ENCODE data around the gene SRRM1. TPM values are rescaled to one million over a fixed set of nuclear protein-coding genes. Genes with fewer than 3 reads are reported as not detected.
"Not testable (repeated sequence)": the region's sequence is repeated elsewhere in the genome, so short reads cannot be mapped to it uniquely, and the experiment has no call there.

Gene SRRM1
- total RNA-seq, 2 experiments from 2014 or later = 172 to 183 TPM

- no peaks in the 10 kb centered on the region for H3K9me3 Mint-ChIP-seq
- no peak overlapping the region for H3K4me3 Mint-ChIP-seq
- H3K27ac Mint-ChIP-seq = no peak overlapping the region
- CTCF ChIA-PET = interaction anchor here (0.7 to 1.7 kb wide), 4 partner anchors 10 to 550 kb away, joined by 3 to 8 read pairs (median 4); no protein-coding TSS in a partner anchor
- H3K27me3 Mint-ChIP-seq = peaks cover 6% of the 10 kb centered on the region
- POLR2A ChIA-PET = interaction anchor here (1.2 kb wide), 1 partner anchor 10 kb away, joined by 3 read pairs; no protein-coding TSS in a partner anchor
- no peak for DNase-seq
- H3K36me3 Mint-ChIP-seq (ENCODE audit: low read depth) = no peaks in the 10 kb centered on the region
- H3K4me1 Mint-ChIP-seq = peaks cover 20% of the 10 kb centered on the region
Observed at GRCh38 chr1:24699628-24700027, 56.5 kb downstream of the SRRM1 start.

GRCh38 chr1:24702511-24703293 lies 59.6 kb downstream of the SRRM1 start:
- DNase-seq = no peak
- peaks cover 23% of the 10 kb centered on the region for H3K4me1 Mint-ChIP-seq
- CTCF ChIA-PET = no interaction called here
- H3K9me3 Mint-ChIP-seq = no peaks in the 10 kb centered on the region
- no peak overlapping the region for H3K4me3 Mint-ChIP-seq
- H3K27me3 Mint-ChIP-seq = peaks cover 3% of the 10 kb centered on the region
- POLR2A ChIA-PET = no interaction called here
- no peaks in the 10 kb centered on the region for H3K36me3 Mint-ChIP-seq (ENCODE audit: low read depth)
- no peak overlapping the region for H3K27ac Mint-ChIP-seq

- Mint-ChIP-seq H3K27me3 (no peaks in the 10 kb centered on the region), H3K4me1 (peaks cover 37% of the 10 kb centered on the region), H3K27ac (peak overlapping the region; percentile 26), H3K36me3 (ENCODE audit: low read depth) (no peaks in the 10 kb centered on the region), H3K9me3 (no peaks in the 10 kb centered on the region), H3K4me3 (no peak overlapping the region)
- ChIA-PET CTCF (interaction anchor here (0.7 to 1.5 kb wide), 4 partner anchors 16 to 132 kb away, joined by 3 to 7 read pairs (median 3); no protein-coding TSS in a partner anchor), POLR2A (interaction anchor here (1.3 to 3.0 kb wide), 2 partner anchors 8 to 41 kb away, joined by 4 to 11 read pairs; partner anchors contain the start of gene CLIC4)
- no peak for DNase-seq
Observed at GRCh38 chr1:24704411-24705259, 61.5 kb downstream of the SRRM1 start.

GRCh38 chr1:24705260-24706073 lies 62.4 kb downstream of the SRRM1 start:
- Mint-ChIP-seq H3K4me3 (no peak overlapping the region), H3K4me1 (peaks cover 44% of the 10 kb centered on the region), H3K36me3 (ENCODE audit: low read depth) (no peaks in the 10 kb centered on the region), H3K9me3 (no peaks in the 10 kb centered on the region), H3K27me3 (no peaks in the 10 kb centered on the region), H3K27ac (peak overlapping the region; percentile 75)
- peak; percentile 59 for DNase-seq
- ChIA-PET CTCF (interaction anchor here (0.7 to 1.5 kb wide), 2 partner anchors 16 to 131 kb away, joined by 3 read pairs; no protein-coding TSS in a partner anchor), POLR2A (interaction anchor here (0.9 to 3.0 kb wide), 3 partner anchors 9 to 40 kb away, joined by 3 to 11 read pairs (median 4); partner anchors contain the start of gene CLIC4)

GRCh38 chr1:24706074-24706389 lies 62.9 kb downstream of the SRRM1 start:
- not testable (repeated sequence) for H3K36me3 Mint-ChIP-seq (ENCODE audit: low read depth); H3K4me3 Mint-ChIP-seq; H3K27me3 Mint-ChIP-seq; DNase-seq; H3K9me3 Mint-ChIP-seq; H3K27ac Mint-ChIP-seq
- ChIA-PET CTCF (interaction anchor here (0.6 to 1.5 kb wide), 2 partner anchors 17 to 213 kb away, joined by 3 read pairs; no protein-coding TSS in a partner anchor), POLR2A (interaction anchor here (0.9 to 3.0 kb wide), 3 partner anchors 10 to 39 kb away, joined by 3 to 11 read pairs (median 4); partner anchors contain the start of gene CLIC4)
- peaks cover 46% of the 10 kb centered on the region for H3K4me1 Mint-ChIP-seq

- DNase-seq = no peak
- H3K36me3 Mint-ChIP-seq (ENCODE audit: low read depth) = no peaks in the 10 kb centered on the region
- H3K4me1 Mint-ChIP-seq = peaks cover 49% of the 10 kb centered on the region
- no peak overlapping the region for H3K27ac Mint-ChIP-seq
- H3K4me3 Mint-ChIP-seq = no peak overlapping the region
- H3K9me3 Mint-ChIP-seq = no peaks in the 10 kb centered on the region
- ChIA-PET POLR2A (interaction anchor here (3.0 kb wide), 1 partner anchor 11 kb away, joined by 11 read pairs; no protein-coding TSS in a partner anchor), CTCF (interaction anchor here (1.0 kb wide), 1 partner anchor 19 kb away, joined by 3 read pairs; no protein-coding TSS in a partner anchor)
- no peaks in the 10 kb centered on the region for H3K27me3 Mint-ChIP-seq
Observed at GRCh38 chr1:24707687-24708086, 64.6 kb downstream of the SRRM1 start.

- no peak for DNase-seq
- Mint-ChIP-seq H3K4me1 (peaks cover 49% of the 10 kb centered on the region), H3K4me3 (no peak overlapping the region), H3K27ac (peak overlapping the region; percentile 68), H3K9me3 (no peaks in the 10 kb centered on the region), H3K27me3 (no peaks in the 10 kb centered on the region), H3K36me3 (ENCODE audit: low read depth) (no peaks in the 10 kb centered on the region)
- POLR2A ChIA-PET = interaction anchor here (0.8 to 2.3 kb wide), 3 partner anchors 9 to 19 kb away, joined by 3 to 11 read pairs (median 3); no protein-coding TSS in a partner anchor
- CTCF ChIA-PET = interaction anchor here (1.7 to 2.1 kb wide), 2 partner anchors 21 to 37 kb away, joined by 10 to 13 read pairs; partner anchors contain the start of gene CLIC4
Observed at GRCh38 chr1:24708938-24709337, 65.8 kb downstream of the SRRM1 start.

GRCh38 chr1:24709791-24710441 lies 66.8 kb downstream of the SRRM1 start:
- CTCF ChIA-PET = interaction anchor here (0.8 to 2.1 kb wide), 5 partner anchors 22 to 125 kb away, joined by 3 to 13 read pairs (median 4); partner anchors contain the start of gene CLIC4

GRCh38 chr1:24711329-24711728 lies 68.2 kb downstream of the SRRM1 start:
- Mint-ChIP-seq H3K4me1 (peaks cover 35% of the 10 kb centered on the region), H3K9me3 (no peaks in the 10 kb centered on the region), H3K27ac (no peak overlapping the region), H3K27me3 (no peaks in the 10 kb centered on the region), H3K36me3 (ENCODE audit: low read depth) (no peaks in the 10 kb centered on the region), H3K4me3 (no peak overlapping the region)
- DNase-seq = no peak
- POLR2A ChIA-PET = interaction anchor here (2.3 kb wide), 2 partner anchors 11 to 15 kb away, joined by 9 to 11 read pairs; no protein-coding TSS in a partner anchor
- CTCF ChIA-PET = no interaction called here

More at GRCh38 chr1:24709791-24710441, 66.8 kb downstream of the SRRM1 start:
- Mint-ChIP-seq H3K36me3 (ENCODE audit: low read depth) (no peaks in the 10 kb centered on the region), H3K27ac (peak overlapping the region; percentile 80), H3K9me3 (no peaks in the 10 kb centered on the region), H3K4me3 (peak overlapping the region; percentile 11), H3K27me3 (no peaks in the 10 kb centered on the region), H3K4me1 (peaks cover 46% of the 10 kb centered on the region)
- DNase-seq = peak; percentile 70
- POLR2A ChIA-PET = interaction anchor here (1.2 to 2.3 kb wide), 3 partner anchors 12 to 35 kb away, joined by 4 to 11 read pairs (median 9); partner anchors contain the start of gene CLIC4

GRCh38 chr1:24713176-24713575 lies 70.1 kb downstream of the SRRM1 start:
- Mint-ChIP-seq H3K27ac (no peak overlapping the region), H3K27me3 (no peaks in the 10 kb centered on the region), H3K9me3 (no peaks in the 10 kb centered on the region), H3K4me3 (no peak overlapping the region), H3K36me3 (ENCODE audit: low read depth) (no peaks in the 10 kb centered on the region), H3K4me1 (peaks cover 23% of the 10 kb centered on the region)
- DNase-seq = no peak
- CTCF ChIA-PET = interaction anchor here (0.7 kb wide), 1 partner anchor 119 kb away, joined by 4 read pairs; no protein-coding TSS in a partner anchor
- POLR2A ChIA-PET = no interaction called here

GRCh38 chr1:24713736-24714135 lies 70.6 kb downstream of the SRRM1 start:
- Mint-ChIP-seq H3K27ac (no peak overlapping the region), H3K4me1 (peaks cover 21% of the 10 kb centered on the region)
- CTCF ChIA-PET = interaction anchor here (0.7 kb wide), 1 partner anchor 118 kb away, joined by 4 read pairs; no protein-coding TSS in a partner anchor

More at GRCh38 chr1:24713736-24714135, 70.6 kb downstream of the SRRM1 start:
- no peaks in the 10 kb centered on the region for H3K27me3 Mint-ChIP-seq
- no peak for DNase-seq
- POLR2A ChIA-PET = no interaction called here
- H3K4me3 Mint-ChIP-seq = no peak overlapping the region
- no peaks in the 10 kb centered on the region for H3K9me3 Mint-ChIP-seq
- H3K36me3 Mint-ChIP-seq (ENCODE audit: low read depth) = no peaks in the 10 kb centered on the region
